Ascending aorta (tissue), 2 donors: ENCODE results near the gene RAPGEF1. TPM values are rescaled to one million over a fixed set of nuclear protein-coding genes. Genes with fewer than 3 reads are reported as not detected.

Source experiments
- DNase-seq, 2 donors: peaks; one replicate each; pipeline ENCODE4 v3.0.0-alpha.2; 2019; ENCODE audit warnings: low spot score in 2 of 2
- H3K27ac ChIP-seq, 2 donors: fragments of 200-600 bp; sonication (generic); one replicate each; pipeline ENCODE4 v1.5.1; 2016 to 2017; ENCODE audit warnings: mild to moderate bottlenecking in 1 of 2
- H3K27me3 ChIP-seq: fragments of 200-600 bp; sonication (generic); one replicate; pipeline ENCODE4 v1.5.1; 2017
- H3K36me3 ChIP-seq, 2 donors: fragments of 200-600 bp; sonication (generic); one replicate each; pipeline ENCODE4 v1.5.1; 2016
- H3K4me1 ChIP-seq, 2 donors: fragments of 200-600 bp; sonication (generic); one replicate each; pipeline ENCODE4 v1.5.1; 2016 to 2017; ENCODE audit warnings: mild to moderate bottlenecking in 1 of 2
- H3K4me3 ChIP-seq, 2 donors: fragments of 200-600 bp; sonication (generic); one replicate each; pipeline ENCODE4 v1.5.1; 2016 to 2017; ENCODE audit warnings: mild to moderate bottlenecking in 1 of 2
- H3K9me3 ChIP-seq, 2 donors: fragments of 200-600 bp; sonication (generic); one replicate each; pipeline ENCODE4 v1.5.1; 2016
- intact Hi-C: fragments of 100-400 bp; cut with DNase I; formaldehyde crosslinking; loops from one replicate; pipeline ENCODE4 v1.15.1; 2023
- total RNA-seq: library from RNA; depleted of rRNA; stranded (reverse); fragments of >200 nt; gene quantifications from one replicate; pipeline ENCODE4 v1.1.0, GENCODE V29; 2016
- TF ChIP-seq, protein P1 (sequence below), 3 experiments: fragments of 200-600 bp in 2 of 3; fragments of 450-650 bp in 1 of 3; sonication (generic) in 2 of 3; IDR thresholded peaks; one replicate each; pipeline ENCODE4 v1.5.1; 2016 to 2019; ENCODE audit warnings: antibody characterized with exemption in 3 of 3, mild to moderate bottlenecking in 1 of 3, moderate library complexity in 1 of 3

The RAPGEF1 gene
- total RNA-seq, 1 donor from 2014 or later, result 95.5 TPM

DNA sequence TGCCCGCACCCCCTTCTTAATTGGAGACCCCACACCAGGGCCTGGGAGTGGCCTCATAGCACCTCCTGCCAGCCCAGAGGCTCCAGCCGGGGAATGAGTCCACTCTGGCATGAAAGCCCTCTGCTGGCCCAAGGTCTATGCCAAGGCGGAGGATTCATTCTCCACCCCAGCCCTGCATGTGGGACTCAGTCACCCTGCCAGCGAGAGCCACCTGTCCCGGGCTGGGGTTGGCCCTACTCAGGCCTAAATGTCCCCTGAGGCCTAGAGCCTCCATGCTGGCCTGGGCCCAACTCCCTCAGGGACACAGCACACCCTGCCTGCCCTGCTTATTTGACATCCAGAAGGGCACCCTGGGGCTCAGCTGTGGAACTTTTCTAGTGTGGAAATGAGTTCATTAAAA lies 1.0 kb upstream of the RAPGEF1 start:
- intact Hi-C loops, result loop anchor here (1.0 to 5.0 kb wide), 4 partner anchors 133 to 394 kb away; partner anchors contain the start of gene UCK1

DNA sequence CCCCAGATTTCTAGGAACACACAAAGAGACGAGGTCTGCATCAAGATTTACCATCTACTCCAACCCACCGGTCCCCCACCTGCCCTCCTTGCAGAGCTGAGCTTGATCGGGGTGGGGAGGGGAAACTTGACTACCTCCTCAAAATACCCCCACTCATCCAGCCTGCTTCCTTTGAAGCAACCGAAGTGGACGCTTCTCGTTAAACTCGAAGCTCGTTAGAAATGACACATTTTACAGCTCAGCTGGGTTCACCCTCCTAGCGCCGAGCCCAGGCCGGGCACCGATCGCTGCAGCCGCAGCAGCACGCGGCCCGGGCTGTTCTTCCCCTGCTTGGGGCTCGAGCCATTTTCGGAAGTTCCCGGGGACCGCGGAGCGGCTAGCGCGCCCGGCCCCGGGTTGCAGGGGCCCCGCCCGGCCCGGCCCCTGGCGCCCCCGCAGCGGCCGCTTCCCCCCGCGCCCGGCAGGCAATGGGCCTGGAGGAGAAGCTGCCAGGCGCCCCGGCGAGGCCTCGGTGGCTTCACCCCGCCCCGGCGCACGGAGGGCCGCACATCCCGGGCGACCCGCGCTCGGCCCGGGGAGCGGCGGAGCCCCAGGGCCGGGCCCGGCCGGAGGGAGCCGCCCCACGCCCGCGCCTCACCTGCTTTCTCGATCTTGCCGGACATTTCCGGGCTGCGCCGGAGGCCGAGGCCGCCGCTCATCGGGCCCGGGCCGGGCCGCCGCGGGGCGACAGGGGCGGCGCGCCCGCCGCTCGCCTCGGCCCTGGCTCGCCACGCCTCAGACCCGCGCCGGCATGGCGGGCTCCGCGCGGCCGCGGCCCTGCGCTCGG lies 530 bp downstream of the RAPGEF1 start:
- no peaks in the 10 kb centered on the region for H3K27me3 ChIP-seq

More for the DNA sequence above, 1.0 kb upstream of the RAPGEF1 start:
- Histone ChIP-seq H3K36me3 (no peaks in the 10 kb centered on the region), H3K27me3 (no peaks in the 10 kb centered on the region), H3K4me1 (peaks cover 0 to 29% of the 10 kb centered on the region in 2 donors), H3K27ac (no peak overlapping the region), H3K9me3 (no peaks in the 10 kb centered on the region), H3K4me3 (no peak overlapping the region)
- TF ChIP-seq, protein P1, sequence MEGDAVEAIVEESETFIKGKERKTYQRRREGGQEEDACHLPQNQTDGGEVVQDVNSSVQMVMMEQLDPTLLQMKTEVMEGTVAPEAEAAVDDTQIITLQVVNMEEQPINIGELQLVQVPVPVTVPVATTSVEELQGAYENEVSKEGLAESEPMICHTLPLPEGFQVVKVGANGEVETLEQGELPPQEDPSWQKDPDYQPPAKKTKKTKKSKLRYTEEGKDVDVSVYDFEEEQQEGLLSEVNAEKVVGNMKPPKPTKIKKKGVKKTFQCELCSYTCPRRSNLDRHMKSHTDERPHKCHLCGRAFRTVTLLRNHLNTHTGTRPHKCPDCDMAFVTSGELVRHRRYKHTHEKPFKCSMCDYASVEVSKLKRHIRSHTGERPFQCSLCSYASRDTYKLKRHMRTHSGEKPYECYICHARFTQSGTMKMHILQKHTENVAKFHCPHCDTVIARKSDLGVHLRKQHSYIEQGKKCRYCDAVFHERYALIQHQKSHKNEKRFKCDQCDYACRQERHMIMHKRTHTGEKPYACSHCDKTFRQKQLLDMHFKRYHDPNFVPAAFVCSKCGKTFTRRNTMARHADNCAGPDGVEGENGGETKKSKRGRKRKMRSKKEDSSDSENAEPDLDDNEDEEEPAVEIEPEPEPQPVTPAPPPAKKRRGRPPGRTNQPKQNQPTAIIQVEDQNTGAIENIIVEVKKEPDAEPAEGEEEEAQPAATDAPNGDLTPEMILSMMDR (IDR thresholded peaks at IDR 0.05), result no peak
- DNase-seq, result no peak

DNA sequence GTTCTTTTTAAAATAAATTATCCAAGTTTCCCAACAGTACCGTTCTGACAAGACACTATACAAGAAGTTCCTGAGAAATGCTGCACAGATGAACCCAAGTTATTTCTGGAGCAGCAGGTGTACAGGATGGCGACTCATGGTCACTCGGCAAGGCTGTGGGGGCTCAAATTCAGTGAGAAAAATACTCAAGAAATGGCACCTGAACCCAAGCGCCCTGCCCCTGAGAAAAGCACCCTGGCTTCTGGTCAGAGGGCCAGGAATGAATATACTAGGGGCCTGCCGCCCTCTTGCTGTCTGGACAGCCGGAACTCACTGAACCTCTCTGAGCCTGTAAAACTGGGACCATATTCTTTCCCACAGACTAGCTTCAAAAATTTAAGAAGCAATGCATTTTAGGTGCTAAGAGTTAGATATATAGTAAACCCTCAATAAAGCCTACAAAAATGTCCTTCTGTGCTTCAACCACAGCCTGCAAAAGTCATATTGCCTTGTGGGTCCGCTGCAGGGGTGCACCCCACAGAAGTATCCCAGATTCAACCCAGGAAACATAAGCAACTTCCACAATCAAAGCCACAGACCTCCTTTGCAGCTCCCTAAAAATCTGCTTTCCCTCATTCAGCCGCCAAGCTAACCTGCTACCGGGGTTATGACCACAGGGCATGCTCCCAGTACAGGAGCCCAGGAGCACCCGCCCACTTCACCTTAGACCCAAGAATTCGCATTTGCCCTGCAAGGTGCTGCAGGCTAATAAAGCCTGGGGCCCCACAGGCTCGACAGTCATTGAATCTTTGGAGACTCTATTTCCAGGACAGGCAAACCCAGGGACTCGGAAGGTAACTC lies 1.4 kb downstream of the RAPGEF1 start:
- Histone ChIP-seq H3K36me3 (no peaks in the 10 kb centered on the region), H3K4me3 (peak overlapping the region; percentile 64 to 86), H3K27me3 (no peaks in the 10 kb centered on the region), H3K4me1 (peaks cover 0 to 37% of the 10 kb centered on the region in 2 donors), H3K27ac (peak overlapping the region; percentile 53 to 89), H3K9me3 (no peaks in the 10 kb centered on the region)
- DNase-seq, result no peak
- intact Hi-C loops, result loop anchor here (2.0 kb wide), 1 partner anchor 60 kb away; no protein-coding TSS in a partner anchor
- TF ChIP-seq, protein P1 (IDR thresholded peaks at IDR 0.05), result no peak

More for the DNA sequence above, 530 bp downstream of the RAPGEF1 start:
- no peak for DNase-seq
- Histone ChIP-seq H3K4me1 (peaks cover 0 to 29% of the 10 kb centered on the region in 2 donors), H3K27ac (peak overlapping the region; percentile 53 to 89), H3K9me3 (no peaks in the 10 kb centered on the region), H3K36me3 (no peaks in the 10 kb centered on the region), H3K4me3 (peak overlapping the region; percentile 64 to 86)
- TF ChIP-seq, protein P1 (IDR thresholded peaks at IDR 0.05), result peak in 1 of 3 experiments; percentile 13
- intact Hi-C loops, result loop anchor here (2.0 kb wide), 1 partner anchor 61 kb away; no protein-coding TSS in a partner anchor

DNA sequence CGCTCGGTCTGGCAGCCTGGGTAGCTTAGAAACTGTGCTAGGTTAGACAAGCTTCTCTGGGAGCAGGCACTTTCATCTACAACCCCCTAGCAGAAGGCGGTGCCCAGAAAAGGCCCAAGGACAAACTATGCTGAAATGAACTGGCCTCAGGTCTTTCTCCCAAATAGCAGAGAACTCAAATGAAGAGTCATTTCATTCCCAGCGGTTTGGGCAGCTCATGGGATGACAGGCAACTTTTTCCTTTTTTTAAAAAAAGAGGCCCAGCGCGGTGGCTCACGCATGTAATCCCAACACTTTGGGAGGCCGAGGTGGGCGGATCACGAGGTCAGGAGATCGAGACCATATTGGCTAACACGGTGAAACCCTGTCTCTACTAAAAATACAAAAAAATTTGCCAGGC lies 2.5 kb downstream of the RAPGEF1 start:
- Histone ChIP-seq H3K36me3 (no peaks in the 10 kb centered on the region), H3K9me3 (no peaks in the 10 kb centered on the region), H3K27ac (peak overlapping the region in 1 of 2 donors; percentile 25), H3K27me3 (no peaks in the 10 kb centered on the region), H3K4me1 (peaks cover 0 to 44% of the 10 kb centered on the region in 2 donors), H3K4me3 (no peak overlapping the region)
- intact Hi-C loops, result no loop called here
- DNase-seq, result no peak
- TF ChIP-seq, protein P1 (IDR thresholded peaks at IDR 0.05), result no peak

DNA sequence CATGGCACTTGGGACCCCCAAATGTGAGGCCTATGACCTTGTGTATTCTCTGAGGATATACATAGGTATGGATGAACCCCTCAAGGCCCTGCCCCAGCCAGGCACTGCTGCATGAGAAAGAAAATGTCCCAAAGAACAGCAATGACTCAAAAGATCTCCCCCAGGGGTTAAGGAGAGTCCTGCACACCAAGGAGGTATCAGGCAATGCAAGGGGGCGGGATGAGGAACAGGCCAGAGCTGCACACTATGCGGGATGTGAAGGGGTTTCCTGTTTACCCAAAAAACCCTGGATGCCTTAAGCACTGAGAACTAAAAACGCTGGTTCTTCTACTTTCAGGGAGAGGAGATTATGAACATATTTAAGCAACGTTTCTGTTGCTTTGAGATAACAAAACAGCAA lies 3.4 kb downstream of the RAPGEF1 start:
- intact Hi-C loops, result no loop called here
- H3K4me3 ChIP-seq, result no peak overlapping the region
- H3K4me1 ChIP-seq, result peaks cover 6 to 52% of the 10 kb centered on the region in 2 donors
- H3K27ac ChIP-seq, result peak overlapping the region; percentile 22 to 31
- no peaks in the 10 kb centered on the region for H3K36me3 ChIP-seq
- no peaks in the 10 kb centered on the region for H3K27me3 ChIP-seq
- H3K9me3 ChIP-seq, result no peaks in the 10 kb centered on the region
- TF ChIP-seq, protein P1 (IDR thresholded peaks at IDR 0.05), result no peak
- DNase-seq, result no peak
